Glutamatergic neuron (in vitro differentiated cells): ENCODE measurements around the gene HMGN1. TPM values are rescaled to one million over a fixed set of nuclear protein-coding genes. Genes with fewer than 3 reads are reported as not detected.

Experiments used
- DNase-seq: peaks from one replicate; pipeline ENCODE4 v3.0.0; 2022
- H3K27ac Mint-ChIP-seq: one replicate; pipeline ENCODE4 v1.8.0; 2020; ENCODE audit warnings: mild to moderate bottlenecking, mixed read lengths, inconsistent platforms; ENCODE audit not compliant: unreplicated experiment
- H3K27me3 Mint-ChIP-seq: one replicate; pipeline ENCODE4 v1.8.0; 2020; ENCODE audit warnings: mild to moderate bottlenecking, moderate library complexity, mixed read lengths, inconsistent platforms; ENCODE audit not compliant: unreplicated experiment
- H3K36me3 Mint-ChIP-seq: one replicate; pipeline ENCODE4 v1.8.0; 2020; ENCODE audit warnings: mild to moderate bottlenecking, mixed read lengths, inconsistent platforms; ENCODE audit not compliant: unreplicated experiment
- H3K4me1 Mint-ChIP-seq: one replicate; pipeline ENCODE4 v1.8.0; 2020; ENCODE audit warnings: mild to moderate bottlenecking, low read depth, mixed read lengths, inconsistent platforms; ENCODE audit not compliant: unreplicated experiment
- H3K4me3 Mint-ChIP-seq: one replicate; pipeline ENCODE4 v1.8.0; 2020; ENCODE audit warnings: mild to moderate bottlenecking, mixed read lengths, inconsistent platforms; ENCODE audit not compliant: unreplicated experiment
- H3K9me3 Mint-ChIP-seq: one replicate; pipeline ENCODE4 v1.8.0; 2020; ENCODE audit warnings: mild to moderate bottlenecking, moderate library complexity, mixed read lengths, inconsistent platforms; ENCODE audit not compliant: unreplicated experiment
- total RNA-seq: library from RNA; stranded (reverse); fragmentation: NEBNext Ultra II Directional; extraction: Animal tissue kit (Norgen Biotek cat#: 25700); gene quantifications from one replicate; pipeline ENCODE4 v1.2.1, GENCODE V29; 2021; ENCODE audit not compliant: unreplicated experiment
- TF ChIP-seq, protein P1 (sequence below): fragments of 200-600 bp; sonication (generic); IDR thresholded peaks from one replicate; pipeline ENCODE4 v1.5.0; 2021; ENCODE audit not compliant: partially characterized antibody, unreplicated experiment

The HMGN1 gene
- total RNA-seq, 1 donor from 2014 or later: 231 TPM

DNA sequence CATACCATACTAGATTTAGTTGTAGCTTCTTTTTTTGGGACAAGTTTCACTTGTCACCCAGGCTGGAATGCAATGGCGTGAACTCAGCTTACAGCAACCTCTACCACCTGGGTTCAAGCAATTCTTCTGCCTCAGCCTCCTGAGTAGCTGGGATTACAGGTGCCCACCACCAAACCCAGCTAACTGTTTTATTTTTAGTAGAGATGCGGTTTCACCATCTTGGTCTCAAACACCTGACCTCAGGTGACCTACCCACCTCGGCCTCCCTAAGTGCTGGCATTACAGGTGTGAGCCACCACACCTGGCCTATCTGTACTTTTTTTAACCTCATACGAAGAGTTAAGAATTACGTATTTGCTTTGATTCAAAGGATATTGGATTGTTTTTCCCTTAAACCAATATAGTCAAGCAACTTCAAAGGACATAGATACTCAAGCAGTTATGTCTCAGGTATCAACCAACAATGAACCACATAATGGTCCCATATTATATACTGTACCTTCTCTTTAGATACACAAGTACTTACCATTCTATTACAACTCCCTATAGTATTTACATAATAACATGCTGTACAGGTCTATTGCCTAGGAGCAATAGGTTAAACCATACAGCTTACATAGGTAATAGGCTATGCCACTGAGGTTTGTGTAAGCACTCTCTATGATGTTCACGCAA is 7.5 kb downstream of the HMGN1 start:
- H3K9me3 Mint-ChIP-seq: no peaks in the 10 kb centered on the region
- H3K36me3 Mint-ChIP-seq: no peaks in the 10 kb centered on the region
- TF ChIP-seq, protein P1, sequence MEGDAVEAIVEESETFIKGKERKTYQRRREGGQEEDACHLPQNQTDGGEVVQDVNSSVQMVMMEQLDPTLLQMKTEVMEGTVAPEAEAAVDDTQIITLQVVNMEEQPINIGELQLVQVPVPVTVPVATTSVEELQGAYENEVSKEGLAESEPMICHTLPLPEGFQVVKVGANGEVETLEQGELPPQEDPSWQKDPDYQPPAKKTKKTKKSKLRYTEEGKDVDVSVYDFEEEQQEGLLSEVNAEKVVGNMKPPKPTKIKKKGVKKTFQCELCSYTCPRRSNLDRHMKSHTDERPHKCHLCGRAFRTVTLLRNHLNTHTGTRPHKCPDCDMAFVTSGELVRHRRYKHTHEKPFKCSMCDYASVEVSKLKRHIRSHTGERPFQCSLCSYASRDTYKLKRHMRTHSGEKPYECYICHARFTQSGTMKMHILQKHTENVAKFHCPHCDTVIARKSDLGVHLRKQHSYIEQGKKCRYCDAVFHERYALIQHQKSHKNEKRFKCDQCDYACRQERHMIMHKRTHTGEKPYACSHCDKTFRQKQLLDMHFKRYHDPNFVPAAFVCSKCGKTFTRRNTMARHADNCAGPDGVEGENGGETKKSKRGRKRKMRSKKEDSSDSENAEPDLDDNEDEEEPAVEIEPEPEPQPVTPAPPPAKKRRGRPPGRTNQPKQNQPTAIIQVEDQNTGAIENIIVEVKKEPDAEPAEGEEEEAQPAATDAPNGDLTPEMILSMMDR: no peak
- H3K4me3 Mint-ChIP-seq: no peak overlapping the region
- no peak overlapping the region for H3K27ac Mint-ChIP-seq
- H3K4me1 Mint-ChIP-seq: peaks cover 14% of the 10 kb centered on the region
- no peak for DNase-seq
- peaks cover 1% of the 10 kb centered on the region for H3K27me3 Mint-ChIP-seq

DNA sequence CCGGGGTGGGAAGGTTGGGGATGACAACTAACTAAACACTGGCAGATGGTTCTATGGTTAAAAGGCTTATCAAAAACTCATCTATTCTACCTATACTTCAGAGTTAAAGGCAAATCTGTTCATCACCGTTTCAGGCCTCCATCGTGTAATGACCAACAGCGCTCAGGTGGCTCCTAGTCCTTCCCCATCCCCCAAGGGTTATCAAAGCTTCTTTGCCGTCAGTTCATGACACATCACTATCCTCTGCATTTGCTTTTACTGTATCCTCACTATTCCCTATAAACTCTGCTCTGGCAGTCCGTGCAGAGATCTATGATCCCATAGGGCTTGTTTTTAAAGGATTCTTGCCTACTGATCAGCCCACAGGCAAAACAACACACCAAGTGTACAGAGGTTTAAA is 8.2 kb downstream of the HMGN1 start:
- DNase-seq: no peak
- no peak overlapping the region for H3K27ac Mint-ChIP-seq
- H3K27me3 Mint-ChIP-seq: peaks cover 1% of the 10 kb centered on the region
- H3K36me3 Mint-ChIP-seq: no peaks in the 10 kb centered on the region
- no peak overlapping the region for H3K4me3 Mint-ChIP-seq
- TF ChIP-seq, protein P1: no peak
- no peaks in the 10 kb centered on the region for H3K9me3 Mint-ChIP-seq
- H3K4me1 Mint-ChIP-seq: peaks cover 10% of the 10 kb centered on the region

DNA sequence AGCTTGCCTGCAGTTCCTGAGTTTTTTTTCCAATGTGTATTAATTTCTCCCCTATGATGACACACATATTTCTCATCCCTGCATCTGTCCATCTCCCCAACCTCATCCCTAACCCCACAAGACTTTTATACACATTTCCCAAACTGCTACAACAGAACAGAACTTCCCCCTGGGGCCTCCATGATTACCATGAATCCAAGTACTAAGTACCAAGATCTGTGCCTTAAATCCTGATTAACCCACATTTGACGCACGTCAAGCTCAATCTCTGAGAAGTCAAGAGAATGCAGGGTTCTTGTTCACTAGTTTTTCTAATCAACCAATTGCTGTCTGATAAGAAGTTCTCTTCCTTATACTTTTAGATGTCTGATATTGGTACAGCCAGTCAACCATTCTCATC is 9.7 kb downstream of the HMGN1 start:
- no peak overlapping the region for H3K27ac Mint-ChIP-seq
- H3K4me1 Mint-ChIP-seq: peaks cover 3% of the 10 kb centered on the region
- H3K27me3 Mint-ChIP-seq: peaks cover 1% of the 10 kb centered on the region
- TF ChIP-seq, protein P1: no peak
- no peaks in the 10 kb centered on the region for H3K9me3 Mint-ChIP-seq
- H3K36me3 Mint-ChIP-seq: no peaks in the 10 kb centered on the region
- no peak overlapping the region for H3K4me3 Mint-ChIP-seq
- DNase-seq: no peak

DNA sequence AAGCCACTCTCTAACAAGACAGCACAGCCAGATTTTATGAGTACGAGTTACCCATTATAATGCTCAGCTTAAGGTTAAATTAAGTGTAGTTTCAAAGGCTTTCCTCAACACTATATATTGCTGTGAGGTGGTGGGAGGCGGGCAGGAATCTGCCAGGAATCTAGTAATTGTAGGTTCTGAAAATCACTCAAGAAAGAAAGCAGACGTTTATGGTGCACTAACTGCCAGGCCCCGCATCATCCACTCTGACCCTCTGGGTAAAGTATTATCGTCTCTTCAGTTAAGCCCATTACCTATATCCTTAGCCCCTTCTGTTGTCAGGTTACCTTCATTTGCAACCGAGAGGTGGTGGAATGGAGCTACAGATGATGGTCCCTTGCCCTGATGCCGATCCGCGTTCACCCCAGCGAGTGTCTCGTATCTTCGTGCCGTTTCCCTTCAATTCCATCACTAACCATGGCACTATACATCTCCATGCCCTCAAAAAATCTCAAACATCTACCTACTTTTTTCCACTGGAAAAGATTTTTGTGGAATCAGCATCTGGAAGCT is 12.4 kb downstream of the HMGN1 start:
- Mint-ChIP-seq H3K4me3 (no peak overlapping the region), H3K27ac (no peak overlapping the region), H3K4me1 (peaks cover 3% of the 10 kb centered on the region), H3K36me3 (no peaks in the 10 kb centered on the region), H3K27me3 (no peaks in the 10 kb centered on the region), H3K9me3 (no peaks in the 10 kb centered on the region)
- TF ChIP-seq, protein P1: no peak
- DNase-seq: no peak

DNA sequence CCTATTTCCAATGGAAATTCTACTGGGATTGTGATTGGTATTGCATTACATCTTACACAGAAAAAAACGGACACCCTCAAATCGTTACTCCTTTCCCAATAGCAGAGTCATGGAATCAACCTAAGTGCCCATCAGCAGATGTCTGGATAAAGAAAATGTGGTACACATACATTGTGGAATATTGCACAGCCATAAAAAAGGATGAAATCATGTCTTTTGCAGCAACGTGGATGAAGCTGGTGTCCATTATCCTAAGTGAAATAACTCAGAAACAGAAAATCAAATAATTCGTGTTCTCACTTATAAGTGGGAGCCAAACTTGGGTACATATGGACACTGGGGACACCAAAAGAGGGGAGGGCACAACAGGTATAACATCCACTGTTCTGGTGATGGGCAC is 14.3 kb downstream of the HMGN1 start:
- no peak for DNase-seq
- TF ChIP-seq, protein P1: no peak
- no peaks in the 10 kb centered on the region for H3K36me3 Mint-ChIP-seq
- no peak overlapping the region for H3K4me3 Mint-ChIP-seq
- peaks cover 3% of the 10 kb centered on the region for H3K4me1 Mint-ChIP-seq
- no peaks in the 10 kb centered on the region for H3K9me3 Mint-ChIP-seq
- H3K27ac Mint-ChIP-seq: no peak overlapping the region
- H3K27me3 Mint-ChIP-seq: no peaks in the 10 kb centered on the region
